Esophagus (tissue), 2 donors: ENCODE measurements around the gene FAT1. TPM values are rescaled to one million over a fixed set of nuclear protein-coding genes. Genes with fewer than 3 reads are reported as not detected.

Experiments
- H3K27ac ChIP-seq, 2 donors: one replicate each; pipeline ENCODE4 v1.5.1; 2013; ENCODE audit warnings: low read depth in 2 of 2, mild to moderate bottlenecking in 2 of 2, inconsistent platforms in 1 of 2, low read length in 1 of 2, moderate library complexity in 1 of 2
- H3K27me3 ChIP-seq, 2 donors: one replicate each; pipeline ENCODE4 v1.6.1; 2013; ENCODE audit warnings: low read length in 2 of 2, control low read depth in 1 of 2, mild to moderate bottlenecking in 1 of 2; ENCODE audit not compliant: insufficient read depth in 2 of 2, control insufficient read depth in 1 of 2
- H3K36me3 ChIP-seq, 2 donors: one replicate each; pipeline ENCODE4 v1.6.1; 2013; ENCODE audit warnings: low read length in 1 of 2; ENCODE audit not compliant: control insufficient read depth in 2 of 2, insufficient read depth in 2 of 2
- H3K4me1 ChIP-seq, 2 donors: one replicate each; pipeline ENCODE4 v1.6.1; 2013; ENCODE audit warnings: low read length in 1 of 2; ENCODE audit not compliant: control insufficient read depth in 2 of 2, insufficient read depth in 2 of 2
- H3K4me3 ChIP-seq, 2 donors: one replicate each; pipeline ENCODE4 v1.5.1; 2013; ENCODE audit warnings: low read length in 2 of 2, mild to moderate bottlenecking in 2 of 2, low read depth in 1 of 2, moderate library complexity in 1 of 2
- H3K9me3 ChIP-seq, 2 donors: one replicate each; pipeline ENCODE4 v1.6.1; 2013; ENCODE audit warnings: mild to moderate bottlenecking in 2 of 2, low read depth in 1 of 2, low read length in 1 of 2, moderate library complexity in 1 of 2; ENCODE audit not compliant: control insufficient read depth in 2 of 2, insufficient read depth in 1 of 2
- WGBS, 2 donors: extraction: QIAGEN DNeasy Blood & Tissue Kit; methylation state at CpG; one replicate each; pipeline ENCODE4 v1.1.7; 2013; 5-methylcytosine and 5-hydroxymethylcytosine counted together
- polyA plus RNA-seq, 2 donors: library from polyadenylated mRNA; stranded (reverse); fragments of 200-250 nt; gene quantifications; one replicate each; pipeline ENCODE4 v1.2.3, GENCODE V29; 2013
- donor health status: healthy with polysubstance abuse.
- donor health status: Bipolar disorder and iron deficiency.

FAT1 gene
- polyA plus RNA-seq, 2 donors: 11.5 to 21.0 TPM

GRCh38 chr4:186587416-186588018 is 136.1 kb downstream of the FAT1 start:
- H3K4me1 ChIP-seq: no peaks in the 10 kb centered on the region
- H3K27me3 ChIP-seq: no peaks in the 10 kb centered on the region
- WGBS, 2 donors: 29 to 31% methylated on average over 4 of the region's 4 CpGs
- H3K9me3 ChIP-seq: no peaks in the 10 kb centered on the region
- no peak overlapping the region for H3K27ac ChIP-seq
- H3K4me3 ChIP-seq: no peak overlapping the region
- H3K36me3 ChIP-seq: peaks cover 4 to 8% of the 10 kb centered on the region in 2 donors

DNA sequence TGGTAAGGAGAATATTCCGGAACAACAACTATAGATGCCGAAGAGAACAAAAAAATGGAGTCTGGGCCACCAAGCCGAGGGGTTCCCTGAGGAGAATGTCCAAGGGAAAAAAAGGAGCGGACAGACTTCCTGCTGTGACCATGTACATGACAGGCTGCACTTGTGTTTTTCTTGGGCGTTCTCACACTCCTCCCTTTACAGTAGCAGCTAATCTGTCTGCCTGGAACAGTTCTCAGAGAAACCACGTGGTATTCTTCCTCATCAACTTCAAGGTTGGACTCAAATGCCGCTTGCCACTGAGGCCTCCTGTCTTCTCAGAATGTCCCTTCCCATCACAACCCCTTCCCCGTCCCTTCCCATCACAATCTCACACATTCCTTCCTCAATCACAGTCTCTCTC is 137.5 kb downstream of the FAT1 start:
- whole genome bisulfite sequencing, 2 donors: 73 to 76% methylated on average over 8 of the region's 8 CpGs
- H3K36me3 ChIP-seq: peaks cover 4% of the 10 kb centered on the region in 2 donors
- no peak overlapping the region for H3K4me3 ChIP-seq
- H3K4me1 ChIP-seq: no peaks in the 10 kb centered on the region
- H3K27me3 ChIP-seq: no peaks in the 10 kb centered on the region
- H3K9me3 ChIP-seq: no peaks in the 10 kb centered on the region
- no peak overlapping the region for H3K27ac ChIP-seq

- H3K36me3 ChIP-seq: peaks cover 4% of the 10 kb centered on the region in 2 donors
- 83 to 84% methylated on average over 6 of the region's 6 CpGs for WGBS, 2 donors
- no peak overlapping the region for H3K27ac ChIP-seq
- H3K9me3 ChIP-seq: no peaks in the 10 kb centered on the region
- no peaks in the 10 kb centered on the region for H3K27me3 ChIP-seq
- H3K4me1 ChIP-seq: no peaks in the 10 kb centered on the region
- H3K4me3 ChIP-seq: no peak overlapping the region
These were observed 138.7 kb downstream of the FAT1 start for GRCh38 chr4:186584912-186585311.

DNA sequence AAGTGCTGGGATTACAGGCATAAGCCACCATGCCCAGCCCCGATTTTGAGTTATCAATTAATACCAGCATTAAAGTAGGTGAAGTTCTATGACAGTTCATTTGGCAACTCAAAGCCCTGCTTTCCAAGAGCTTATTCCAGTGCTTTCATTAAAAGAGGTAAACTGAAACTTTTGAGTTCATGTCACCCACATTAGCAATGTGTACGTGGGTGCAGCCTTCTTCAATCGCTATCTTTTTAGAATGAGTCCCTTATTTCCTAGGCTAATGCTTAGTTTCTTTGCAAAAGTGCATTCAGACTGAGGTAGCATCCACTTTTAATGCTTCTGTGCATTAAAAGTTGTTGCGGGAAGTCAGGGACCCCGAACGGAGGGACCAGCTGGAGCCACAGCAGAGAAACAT is 142.2 kb downstream of the FAT1 start:
- no peak overlapping the region for H3K27ac ChIP-seq
- H3K9me3 ChIP-seq: no peaks in the 10 kb centered on the region
- no peaks in the 10 kb centered on the region for H3K4me1 ChIP-seq
- 86 to 95% methylated on average over 6 of the region's 6 CpGs for WGBS, 2 donors
- no peaks in the 10 kb centered on the region for H3K27me3 ChIP-seq
- H3K4me3 ChIP-seq: no peak overlapping the region
- no peaks in the 10 kb centered on the region for H3K36me3 ChIP-seq

- Histone ChIP-seq H3K27ac (no peak overlapping the region), H3K4me3 (no peak overlapping the region), H3K9me3 (no peaks in the 10 kb centered on the region), H3K36me3 (no peaks in the 10 kb centered on the region), H3K27me3 (no peaks in the 10 kb centered on the region), H3K4me1 (no peaks in the 10 kb centered on the region)
- 74 to 84% methylated on average over 1 of the region's 1 CpG for WGBS, 2 donors
These were observed 143.0 kb downstream of the FAT1 start for GRCh38 chr4:186580669-186581068.

DNA sequence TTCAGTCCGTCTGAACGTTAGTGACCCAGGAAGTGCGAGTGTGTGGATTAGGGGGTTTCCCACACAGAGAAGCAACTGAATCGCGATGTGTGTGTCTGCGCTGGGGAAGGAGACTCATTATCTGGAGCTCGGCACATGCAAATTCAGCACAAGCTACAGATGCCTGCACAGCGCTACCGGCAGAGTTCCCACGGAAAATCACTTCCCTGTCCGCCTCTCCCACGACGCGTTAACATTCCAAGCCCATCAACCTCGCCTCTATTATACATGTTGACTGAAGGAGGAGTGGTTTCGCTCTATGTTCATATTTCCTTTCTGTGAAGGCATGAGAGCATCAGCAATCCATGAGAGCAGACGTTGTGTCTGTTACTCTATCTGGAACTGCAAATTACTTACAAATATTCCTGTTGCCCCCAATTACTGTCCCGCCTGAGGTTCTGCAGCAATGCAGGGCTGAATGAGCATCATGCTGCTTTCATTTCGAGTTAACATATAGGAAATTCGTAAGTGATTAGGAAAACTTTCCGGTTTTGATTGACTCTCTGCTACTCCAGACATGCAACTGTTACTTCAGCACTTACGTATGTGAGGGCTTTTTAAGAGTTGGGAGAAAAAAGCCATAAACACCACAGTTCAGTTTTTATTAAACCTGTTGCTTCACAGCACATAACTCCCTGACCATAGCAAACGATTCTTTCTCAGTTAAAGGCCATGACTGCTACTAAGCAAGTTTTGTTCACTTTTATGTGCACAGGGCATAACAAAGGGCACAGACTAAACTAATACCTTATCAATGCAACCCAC is 153.3 kb downstream of the FAT1 start:
- H3K9me3 ChIP-seq: no peaks in the 10 kb centered on the region
- WGBS, 2 donors: 33 to 40% methylated on average over 23 of the region's 23 CpGs
- H3K36me3 ChIP-seq: no peaks in the 10 kb centered on the region
- no peaks in the 10 kb centered on the region for H3K27me3 ChIP-seq
- H3K4me1 ChIP-seq: no peaks in the 10 kb centered on the region
- H3K27ac ChIP-seq: no peak overlapping the region
- peak overlapping the region in 1 of 2 donors; percentile 2 for H3K4me3 ChIP-seq

DNA sequence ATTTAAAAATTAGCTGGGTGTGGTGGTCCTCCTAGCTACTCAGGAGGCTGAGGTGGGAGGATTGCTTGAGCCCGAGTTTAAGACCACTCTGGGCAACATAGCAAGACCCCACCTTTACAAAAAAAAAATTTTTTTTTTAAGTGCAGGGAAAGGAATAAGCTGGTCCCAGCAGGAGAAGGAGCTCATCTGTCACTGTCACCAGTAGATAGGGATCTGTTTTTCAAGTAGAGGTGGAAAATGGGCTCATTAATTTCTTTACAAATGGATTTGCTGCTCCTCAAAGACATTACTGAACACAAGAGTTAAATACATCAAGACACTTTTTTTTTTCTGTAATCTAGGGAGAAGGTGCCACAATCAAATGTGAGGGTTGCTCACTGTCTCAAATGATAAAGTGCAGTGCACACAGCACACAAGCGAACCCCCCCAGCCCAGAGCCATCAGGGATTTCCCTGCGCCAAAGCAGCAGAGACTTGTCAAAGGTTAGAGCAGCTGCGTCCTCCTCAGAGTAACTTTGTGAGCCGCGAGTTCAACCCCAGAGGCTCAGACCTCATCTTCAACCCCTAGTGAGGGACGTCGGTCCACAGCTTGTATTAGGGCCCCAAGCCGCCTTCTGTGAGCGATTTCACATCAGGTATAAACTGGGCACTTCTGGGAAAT is 154.0 kb downstream of the FAT1 start:
- WGBS, 2 donors: 36 to 49% methylated on average over 10 of the region's 10 CpGs
- no peaks in the 10 kb centered on the region for H3K9me3 ChIP-seq
- H3K36me3 ChIP-seq: no peaks in the 10 kb centered on the region
- H3K27ac ChIP-seq: no peak overlapping the region
- H3K4me1 ChIP-seq: no peaks in the 10 kb centered on the region
- H3K27me3 ChIP-seq: no peaks in the 10 kb centered on the region
- H3K4me3 ChIP-seq: peak overlapping the region in 1 of 2 donors; percentile 2

GRCh38 chr4:186566068-186566467 is 157.6 kb downstream of the FAT1 start:
- 76 to 83% methylated on average over 7 of the region's 7 CpGs for WGBS, 2 donors
- Histone ChIP-seq H3K36me3 (no peaks in the 10 kb centered on the region), H3K4me3 (no peak overlapping the region), H3K27ac (no peak overlapping the region), H3K9me3 (no peaks in the 10 kb centered on the region), H3K4me1 (no peaks in the 10 kb centered on the region), H3K27me3 (no peaks in the 10 kb centered on the region)

GRCh38 chr4:186563761-186564160 is 159.9 kb downstream of the FAT1 start:
- no peak overlapping the region for H3K4me3 ChIP-seq
- no peaks in the 10 kb centered on the region for H3K9me3 ChIP-seq
- 79 to 80% methylated on average over 11 of the region's 11 CpGs for WGBS, 2 donors
- no peaks in the 10 kb centered on the region for H3K36me3 ChIP-seq
- no peaks in the 10 kb centered on the region for H3K27me3 ChIP-seq
- no peaks in the 10 kb centered on the region for H3K4me1 ChIP-seq
- H3K27ac ChIP-seq: no peak overlapping the region
